ENCODE measurements around the gene A2ML1.
"Not testable (repeated sequence)": the region's sequence is repeated elsewhere in the genome, so short reads cannot be mapped to it uniquely, and the experiment has no call there.

The A2ML1 gene

DNA sequence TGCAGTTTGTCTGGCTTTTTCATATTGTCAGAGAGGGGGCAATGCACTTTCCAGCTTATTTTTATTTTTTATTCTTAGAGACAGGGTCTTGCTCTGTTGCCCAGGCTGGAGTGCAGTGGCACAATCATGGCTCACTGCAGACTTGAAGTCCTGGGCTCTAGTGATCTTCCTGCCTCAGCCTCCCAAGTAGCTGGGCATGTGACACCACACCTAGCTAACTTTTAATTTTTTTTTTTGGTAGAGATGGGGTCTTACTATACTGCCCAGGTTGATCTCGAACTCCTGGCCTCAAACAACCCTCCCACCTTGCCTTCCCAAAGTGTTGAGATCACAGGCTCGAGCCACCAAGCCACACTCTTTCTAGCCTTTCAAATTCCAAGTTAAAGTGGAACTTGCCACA, 3.9 kb upstream of the A2ML1 start:
- DNase-seq, result no peak

DNA sequence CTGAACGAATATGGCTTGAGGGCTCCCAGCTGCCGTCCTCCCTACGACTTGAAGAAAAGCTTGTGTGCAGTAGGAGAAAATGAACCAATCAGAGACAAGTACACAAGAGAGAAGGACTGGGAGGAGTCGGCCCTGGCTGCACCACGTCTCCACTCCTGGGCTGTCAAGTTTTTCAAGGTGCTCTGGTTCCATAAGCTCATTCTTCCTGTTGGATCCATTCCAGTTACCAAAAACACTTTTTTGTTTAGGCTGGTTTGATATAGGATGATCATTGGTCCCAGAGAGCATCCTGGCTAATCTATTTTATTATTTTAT, 2.8 kb upstream of the A2ML1 start:
- DNase-seq, result no peak

DNA sequence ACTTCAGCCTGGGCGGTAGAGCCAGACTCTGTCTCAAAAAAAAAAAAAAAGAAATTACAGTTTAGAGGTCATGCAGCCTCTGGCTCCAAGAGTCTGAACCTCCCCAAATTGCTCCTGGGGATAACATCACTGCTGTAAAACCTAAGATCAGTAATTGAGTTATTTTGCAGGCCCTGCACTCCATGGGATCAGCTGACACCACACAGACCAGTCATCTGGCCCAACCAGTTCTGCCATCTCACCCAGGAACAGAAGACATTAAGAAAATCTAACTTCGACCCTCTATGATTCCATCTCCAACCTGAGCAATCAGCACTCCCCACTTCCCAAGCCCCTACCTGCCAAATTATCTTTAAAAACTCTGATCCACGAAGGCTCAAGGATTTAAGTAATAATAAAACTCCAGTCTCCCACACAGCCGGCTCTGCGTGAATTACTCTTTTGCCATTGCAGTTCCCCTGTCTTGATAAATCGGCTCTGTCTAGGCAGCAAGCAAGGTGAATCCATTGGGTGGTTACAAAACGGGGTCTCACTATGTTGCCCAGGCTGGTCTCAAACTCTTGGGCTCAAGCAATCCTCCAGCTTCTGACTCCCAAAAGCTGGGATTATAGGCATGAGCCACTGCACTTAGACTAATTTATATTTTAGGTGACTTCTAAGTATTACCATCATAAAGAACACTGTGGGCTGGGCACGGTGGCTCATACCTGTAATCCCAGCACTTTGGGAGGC, 1.6 kb upstream of the A2ML1 start:
- DNase-seq, result not testable (repeated sequence)

DNA sequence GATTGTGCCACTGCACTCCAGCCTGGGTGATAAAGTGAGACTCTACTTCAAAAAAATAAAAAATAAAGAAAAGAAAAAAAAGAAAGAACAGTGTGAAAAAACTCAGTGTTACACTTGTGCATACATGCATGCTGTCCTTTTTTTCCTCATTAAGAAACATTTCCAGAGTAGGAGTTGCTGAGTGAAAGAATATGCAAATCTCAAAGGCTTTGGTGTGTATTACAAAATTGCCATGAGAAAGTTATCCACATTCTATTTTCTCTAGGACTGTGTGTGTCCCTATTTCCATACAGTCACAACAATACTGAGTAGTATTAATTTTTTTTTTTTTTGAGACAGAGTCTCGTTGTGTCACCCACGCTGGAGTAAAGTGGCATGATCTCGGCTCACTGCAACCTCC, 830 bp upstream of the A2ML1 start:
- no peak for DNase-seq

DNA sequence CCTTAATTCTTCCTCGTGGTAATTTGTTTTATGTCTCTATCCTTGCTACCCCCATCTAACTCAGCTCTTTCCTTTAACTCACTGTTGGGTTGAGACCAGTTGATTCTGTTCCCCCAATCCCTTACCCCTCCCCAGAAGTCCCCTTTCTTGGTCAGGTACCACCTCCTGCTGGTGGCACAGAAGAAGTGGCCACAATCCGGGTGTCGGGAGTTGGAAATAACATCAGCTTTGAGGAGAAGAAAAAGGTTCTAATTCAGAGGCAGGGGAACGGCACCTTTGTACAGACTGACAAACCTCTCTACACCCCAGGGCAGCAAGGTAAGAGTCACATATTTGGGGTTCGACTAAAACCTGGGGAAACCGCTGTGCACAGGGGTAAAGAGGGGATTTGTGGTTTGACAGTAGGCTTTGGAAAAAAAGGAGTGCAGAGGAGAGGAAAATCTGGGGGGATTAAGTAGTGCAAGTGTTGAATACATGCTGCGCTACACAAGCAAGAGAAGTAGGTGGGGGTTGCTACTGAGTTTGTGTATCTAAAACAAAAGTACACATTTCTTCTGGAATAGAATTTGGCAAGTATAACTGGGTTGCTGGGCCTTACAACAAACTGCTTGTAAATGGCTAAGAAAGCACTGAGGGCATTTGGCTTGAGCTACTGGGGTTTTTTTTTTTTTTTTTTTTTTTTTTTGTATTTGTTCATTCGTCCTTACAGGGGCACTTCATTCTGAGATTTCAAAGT, 1.3 kb downstream of the A2ML1 start:
- DNase-seq, result no peak

DNA sequence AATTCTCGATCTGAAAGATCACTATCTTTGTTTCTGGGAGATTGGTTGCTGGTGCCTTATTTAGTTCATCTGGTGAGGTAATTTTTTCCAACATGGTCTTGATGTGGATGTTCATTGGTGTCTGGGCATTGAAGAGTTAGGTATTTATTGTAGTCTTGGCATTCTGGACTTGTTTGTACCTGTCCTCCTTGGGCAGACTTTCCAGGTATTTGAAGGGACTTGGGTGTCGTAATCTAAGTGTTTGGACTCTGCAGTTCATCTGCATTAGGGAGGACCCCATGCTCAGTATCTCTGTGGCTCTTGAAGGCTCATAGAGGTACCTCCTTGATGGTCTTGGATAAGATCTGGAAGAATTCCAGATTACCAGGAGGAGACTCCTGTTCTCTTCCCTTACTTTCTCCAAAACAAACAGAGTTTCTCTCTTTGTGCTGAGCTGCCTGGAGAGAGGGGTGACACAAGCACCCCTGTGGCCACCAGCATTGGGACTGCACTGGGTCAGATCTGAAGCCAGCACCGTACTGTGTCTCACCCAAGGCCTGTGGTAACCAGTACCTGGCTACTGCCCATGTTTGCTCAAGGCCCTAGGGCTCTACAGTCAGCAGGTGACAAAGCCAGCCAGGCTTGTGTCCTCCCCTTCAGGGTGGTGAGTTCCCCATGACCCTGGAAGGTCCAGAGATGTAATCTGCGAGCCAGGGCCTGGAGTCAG, 5.3 kb downstream of the A2ML1 start:
- no peak for DNase-seq

DNA sequence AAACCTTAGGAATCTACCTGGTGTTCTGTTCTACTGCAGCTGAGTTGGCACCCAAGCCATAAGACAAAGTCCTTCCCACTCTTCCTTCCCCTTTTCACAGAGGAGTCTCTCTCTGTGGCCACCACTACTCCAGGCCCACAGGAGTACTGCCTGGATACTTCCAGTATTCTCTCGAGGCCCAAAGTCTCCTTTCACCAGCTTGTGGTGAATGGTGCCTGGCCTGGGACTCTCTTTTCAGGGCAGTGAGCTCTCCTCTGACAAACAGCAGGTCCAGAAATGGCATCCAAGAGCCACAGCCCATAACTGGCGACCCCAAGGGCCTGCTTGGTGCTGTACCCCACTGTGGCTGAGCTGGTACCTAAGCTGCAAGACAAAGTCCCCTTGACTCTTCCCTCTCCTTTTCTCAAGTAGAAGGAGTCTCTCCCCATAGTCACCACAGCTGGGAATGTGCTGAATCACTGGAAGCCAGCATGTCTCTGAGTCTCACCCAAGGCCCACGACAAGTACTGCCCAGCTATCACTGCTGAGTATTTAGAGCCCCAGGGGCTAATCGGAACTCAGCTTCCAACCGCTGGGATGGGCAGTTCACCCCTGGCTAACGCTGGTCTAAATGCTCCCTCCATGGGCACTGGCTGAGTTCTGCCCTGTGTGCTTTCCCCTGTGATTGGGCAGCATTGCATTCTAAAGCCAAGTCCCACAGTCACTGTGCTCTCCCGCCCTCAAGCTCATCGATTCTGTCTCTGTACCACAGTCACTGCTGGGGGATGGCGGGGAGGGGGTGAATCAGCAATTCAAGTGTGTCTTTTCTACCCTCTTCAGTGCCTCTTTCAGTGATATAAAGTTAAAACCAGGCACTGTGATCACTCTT, 6.1 kb downstream of the A2ML1 start:
- DNase-seq, result no peak

DNA sequence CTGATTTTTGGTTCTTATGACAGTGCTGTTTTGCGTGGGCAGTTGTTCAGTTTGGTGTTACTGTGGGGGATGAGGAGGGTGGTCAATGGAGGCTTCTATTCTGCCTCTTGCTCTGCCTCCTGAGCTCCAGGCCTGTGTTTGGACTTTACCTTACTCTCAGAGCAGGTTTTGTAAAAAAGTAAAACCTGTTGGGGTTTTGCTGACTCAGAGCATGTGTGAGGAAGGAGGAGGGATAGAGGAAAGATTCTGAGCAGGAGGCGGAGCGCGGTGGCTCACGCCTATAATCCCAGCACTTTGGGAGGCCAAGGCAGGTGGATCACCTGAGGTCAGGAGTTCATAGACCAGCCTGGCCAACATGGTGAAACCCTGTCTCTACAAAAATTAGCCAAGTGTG, 6.7 kb downstream of the A2ML1 start:
- no peak for DNase-seq

DNA sequence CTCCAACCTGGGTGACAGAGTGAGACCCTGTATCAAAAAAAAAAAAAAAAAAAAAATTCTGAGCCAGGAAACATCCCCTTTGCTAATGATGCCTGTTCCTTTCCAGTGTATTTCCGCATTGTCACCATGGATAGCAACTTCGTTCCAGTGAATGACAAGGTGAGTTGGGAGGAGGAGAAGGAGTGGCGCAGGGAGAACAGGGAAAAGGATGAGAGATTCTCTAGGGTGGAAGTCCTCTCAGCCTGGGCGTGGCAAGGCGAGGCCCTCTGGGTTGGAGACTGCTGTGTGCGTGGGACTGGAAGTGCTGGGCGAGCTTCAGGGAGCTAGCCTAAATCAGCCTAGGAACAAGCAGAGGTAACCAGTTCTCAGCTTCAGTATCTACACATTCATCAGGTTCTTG, 7.2 kb downstream of the A2ML1 start:
- no peak for DNase-seq

DNA sequence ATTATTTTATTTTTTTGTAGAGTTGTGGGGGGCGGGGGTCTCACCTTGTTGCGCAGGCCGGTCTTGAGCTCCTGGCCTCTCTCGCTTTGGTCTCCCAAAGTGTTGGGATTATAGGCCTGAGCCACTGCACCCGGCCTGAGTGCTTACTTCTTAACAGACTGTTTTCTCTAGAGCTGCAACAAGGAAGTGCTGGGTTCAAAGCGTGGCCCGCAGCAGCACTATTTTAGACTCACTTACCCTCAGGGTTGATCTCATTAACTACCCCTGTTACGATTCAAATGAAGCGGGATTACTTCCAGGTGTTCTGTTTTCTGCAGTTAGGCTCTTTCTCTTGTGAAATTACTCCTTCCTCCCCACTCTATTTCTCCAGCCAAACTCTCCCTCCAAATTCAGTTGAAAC, 8.7 kb downstream of the A2ML1 start:
- no peak for DNase-seq

DNA sequence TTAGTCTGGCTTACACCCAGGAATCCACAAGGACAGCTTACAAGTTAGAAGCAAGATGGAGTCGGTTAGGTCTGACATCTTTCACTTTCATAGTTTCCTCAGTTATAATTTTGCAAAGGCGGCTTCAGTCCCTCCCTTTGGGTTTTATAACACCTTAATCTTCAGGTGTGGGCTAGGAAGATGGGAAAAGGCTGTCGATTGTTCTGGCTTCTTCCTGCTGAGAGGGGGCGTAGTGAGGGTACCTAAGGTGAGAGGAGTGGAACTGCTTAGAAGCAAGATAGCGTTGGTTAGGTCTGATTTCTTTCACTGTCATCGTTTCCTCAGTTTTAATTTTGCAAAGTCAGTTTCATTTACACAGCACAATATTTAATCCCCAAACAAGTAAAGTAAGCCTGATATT, 10.1 kb downstream of the A2ML1 start:
- DNase-seq, result no peak

DNA sequence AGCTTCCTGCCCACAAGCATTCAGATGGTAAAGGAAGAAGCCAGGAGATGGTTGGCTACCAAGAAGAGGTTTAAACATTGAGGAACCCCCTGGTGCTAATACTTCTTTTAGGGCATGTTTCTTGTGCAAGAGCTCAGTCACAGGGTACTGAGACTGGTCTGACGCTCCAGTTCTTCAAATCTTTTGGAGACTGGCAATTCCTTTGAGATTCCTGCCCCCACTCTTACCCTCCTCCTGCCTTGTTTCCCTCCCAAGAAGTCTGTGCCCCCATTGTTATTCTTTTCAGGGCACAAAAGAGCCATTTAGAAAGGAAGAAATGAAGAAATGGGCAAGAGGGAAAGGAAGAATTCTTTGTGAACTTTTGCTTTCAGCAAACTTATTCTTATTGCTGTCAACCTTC, 11.8 kb downstream of the A2ML1 start:
- DNase-seq, result no peak

DNA sequence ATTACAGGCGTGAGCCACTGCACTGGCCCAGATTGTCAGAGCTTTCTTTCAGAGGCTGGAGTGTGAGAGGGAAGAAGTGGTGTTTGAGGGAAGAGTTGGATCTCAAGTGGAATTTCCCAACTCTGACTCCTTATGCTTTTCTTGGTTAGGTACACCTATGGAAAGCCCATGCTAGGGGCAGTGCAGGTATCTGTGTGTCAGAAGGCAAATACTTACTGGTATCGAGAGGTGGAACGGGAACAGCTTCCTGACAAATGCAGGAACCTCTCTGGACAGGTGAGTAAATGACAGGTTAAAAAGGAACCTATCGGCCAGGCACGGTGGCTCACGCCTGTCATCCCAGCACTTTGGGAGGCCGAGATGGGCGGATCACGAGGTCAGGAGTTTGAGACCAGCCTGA, 14.9 kb downstream of the A2ML1 start:
- DNase-seq, result no peak

DNA sequence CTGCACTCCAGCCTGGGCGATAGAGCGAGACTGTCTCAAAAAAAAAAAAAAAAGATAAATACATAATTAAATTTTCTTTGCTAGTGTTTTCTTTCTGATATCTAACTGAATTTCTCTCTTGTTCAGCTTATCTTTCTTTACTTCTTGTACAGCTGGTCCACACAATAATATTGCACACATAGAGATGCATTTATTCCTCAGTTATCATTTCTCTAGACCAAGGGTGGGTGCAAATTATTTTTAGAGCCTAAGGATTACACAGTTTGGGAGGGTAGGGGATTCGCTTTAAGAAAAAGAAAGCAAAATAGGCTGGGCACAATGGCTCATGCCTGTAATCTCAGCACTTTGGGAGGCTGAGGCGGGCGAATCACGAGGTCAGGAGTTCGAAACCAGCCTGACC, 17.9 kb downstream of the A2ML1 start:
- DNase-seq, result no peak

DNA sequence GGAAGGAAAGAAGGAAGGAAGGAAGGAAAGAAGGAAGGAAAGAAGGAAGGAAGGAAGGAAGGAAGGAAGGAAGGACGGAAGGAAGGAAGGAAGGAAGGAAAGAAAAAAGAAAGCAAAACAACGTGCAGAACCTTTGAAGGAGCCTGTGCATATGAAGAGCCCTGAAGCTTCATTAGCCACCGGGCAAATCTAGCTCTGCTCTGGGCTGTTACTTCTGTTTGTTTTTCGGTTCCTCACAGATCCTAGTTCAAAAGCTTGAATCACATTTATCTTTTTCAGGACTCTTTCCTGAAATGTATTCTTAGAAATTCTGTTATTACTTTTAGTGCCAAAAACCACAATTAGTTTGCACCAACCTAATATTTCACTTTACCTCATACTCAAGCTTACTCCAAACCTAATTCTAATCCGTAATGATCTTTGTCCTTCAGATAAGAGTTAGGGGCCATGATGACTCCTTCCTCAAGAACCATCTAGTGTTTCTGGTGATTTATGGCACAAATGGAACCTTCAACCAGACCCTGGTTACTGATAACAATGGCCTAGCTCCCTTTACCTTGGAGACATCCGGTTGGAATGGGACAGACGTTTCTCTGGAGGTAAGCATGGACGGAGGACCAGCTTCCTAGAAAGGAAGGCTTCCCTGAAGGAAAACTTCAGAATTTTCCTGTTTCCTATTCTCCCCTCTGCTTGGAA, 18.7 kb downstream of the A2ML1 start:
- DNase-seq, result no peak

DNA sequence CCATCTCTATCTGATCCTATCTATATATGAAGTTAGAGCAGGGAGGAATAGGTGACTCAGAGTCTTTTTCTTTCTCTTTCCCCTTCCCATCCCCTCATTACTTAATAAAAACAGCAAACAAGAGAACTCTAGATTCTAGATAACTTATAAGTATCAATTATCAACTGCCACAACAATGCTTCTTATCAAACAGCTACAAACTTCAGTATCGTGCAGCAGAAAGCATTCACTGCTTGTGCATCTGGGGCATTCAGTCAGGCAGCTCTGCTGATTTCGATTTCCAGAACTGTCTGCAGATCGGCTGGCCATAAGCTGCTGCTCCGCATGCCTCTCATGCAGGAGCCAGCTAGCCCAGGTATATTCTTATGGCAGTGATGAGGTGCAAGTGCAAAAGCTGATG, 19.4 kb downstream of the A2ML1 start:
- DNase-seq, result no peak

DNA sequence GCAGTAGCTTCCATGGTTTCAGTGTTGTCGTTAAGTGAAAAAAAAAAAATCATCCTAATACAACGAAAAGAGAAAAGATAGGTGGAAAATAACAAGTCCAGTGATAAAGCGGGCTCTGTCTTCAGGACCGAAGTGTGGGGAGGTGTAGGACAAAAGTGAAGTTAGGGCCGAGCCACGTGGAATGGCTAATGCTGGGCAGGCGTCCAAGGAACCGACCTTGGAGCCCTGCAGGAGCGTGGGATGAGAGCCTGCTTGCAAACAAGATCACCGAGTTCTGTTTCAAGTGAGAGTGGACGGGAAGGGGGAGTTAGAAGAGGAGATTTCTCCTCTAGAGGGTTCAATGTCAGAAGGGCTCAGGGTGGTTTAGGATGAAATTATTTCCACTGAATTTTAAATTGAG, 22.2 kb downstream of the A2ML1 start:
- DNase-seq, result no peak

DNA sequence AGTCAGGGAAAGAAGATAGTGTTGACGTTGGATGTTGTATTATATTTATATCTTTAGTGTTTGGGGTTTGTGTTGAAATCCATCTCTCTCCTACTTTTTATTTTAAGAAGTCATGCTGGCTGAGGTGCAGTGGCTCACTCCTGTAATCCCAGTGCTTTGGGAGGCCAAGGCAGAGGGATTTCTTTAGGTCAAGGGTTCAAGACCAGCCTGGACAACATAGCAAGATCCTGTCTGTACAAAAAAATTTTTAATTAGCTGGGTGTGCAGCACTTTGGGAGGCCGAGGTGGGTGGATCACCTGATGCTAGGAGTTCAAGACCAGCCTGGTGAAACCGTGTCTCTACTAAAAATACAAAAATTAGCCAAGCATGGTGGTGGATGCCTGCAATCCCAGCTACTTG, 23.9 kb downstream of the A2ML1 start:
- no peak for DNase-seq

DNA sequence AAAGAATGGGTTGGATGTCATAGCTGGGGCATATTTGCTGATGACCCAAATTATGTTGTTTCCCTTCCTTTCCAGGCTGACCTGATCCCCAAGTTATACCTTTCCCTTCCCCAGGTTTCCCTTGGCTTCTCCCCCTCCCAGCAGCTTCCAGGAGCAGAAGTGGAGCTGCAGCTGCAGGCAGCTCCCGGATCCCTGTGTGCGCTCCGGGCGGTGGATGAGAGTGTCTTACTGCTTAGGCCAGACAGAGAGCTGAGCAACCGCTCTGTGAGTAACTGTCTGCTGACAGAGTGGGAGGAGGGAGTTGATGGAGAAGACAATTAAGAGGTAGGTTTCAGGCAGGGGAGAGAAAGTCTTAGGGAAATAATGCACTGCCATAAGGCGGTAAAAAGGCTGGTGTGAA, 25.0 kb downstream of the A2ML1 start:
- no peak for DNase-seq

DNA sequence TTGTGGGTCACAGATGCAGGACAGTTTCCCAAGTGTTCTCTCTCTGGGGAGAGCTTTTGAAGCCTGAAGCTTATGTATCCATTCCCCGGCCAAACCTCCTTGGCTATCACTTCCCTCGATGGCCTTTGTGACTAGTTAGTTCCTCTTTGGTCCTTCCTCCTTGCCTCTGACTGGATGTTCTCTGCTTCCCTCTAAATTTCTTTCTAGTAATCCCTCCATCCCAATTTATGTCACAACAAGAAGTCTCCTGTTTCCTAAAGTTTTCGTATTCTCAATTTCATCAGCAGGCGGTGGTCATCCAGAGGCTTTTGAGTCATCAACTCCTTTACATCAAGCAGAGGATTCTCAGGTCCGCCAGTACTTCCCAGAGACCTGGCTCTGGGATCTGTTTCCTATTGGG, 27.5 kb downstream of the A2ML1 start:
- DNase-seq, result no peak

DNA sequence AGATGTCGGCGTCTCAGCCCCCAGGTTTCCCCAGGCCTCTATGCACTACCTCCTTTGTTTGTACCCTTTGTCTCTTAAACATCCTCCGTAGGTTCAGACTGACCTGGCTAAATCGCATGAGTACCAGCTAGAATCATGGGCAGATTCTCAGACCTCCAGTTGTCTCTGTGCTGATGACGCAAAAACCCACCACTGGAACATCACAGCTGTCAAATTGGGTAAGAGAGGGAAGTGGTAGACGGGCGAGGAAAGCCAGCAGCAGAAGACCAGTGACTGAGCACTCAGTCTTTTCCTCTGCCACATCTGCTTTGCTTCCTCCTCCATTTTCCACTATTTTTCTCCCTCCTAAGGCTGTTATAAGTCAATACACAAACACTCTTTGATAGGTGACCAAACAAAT, 29.7 kb downstream of the A2ML1 start:
- DNase-seq, result no peak

DNA sequence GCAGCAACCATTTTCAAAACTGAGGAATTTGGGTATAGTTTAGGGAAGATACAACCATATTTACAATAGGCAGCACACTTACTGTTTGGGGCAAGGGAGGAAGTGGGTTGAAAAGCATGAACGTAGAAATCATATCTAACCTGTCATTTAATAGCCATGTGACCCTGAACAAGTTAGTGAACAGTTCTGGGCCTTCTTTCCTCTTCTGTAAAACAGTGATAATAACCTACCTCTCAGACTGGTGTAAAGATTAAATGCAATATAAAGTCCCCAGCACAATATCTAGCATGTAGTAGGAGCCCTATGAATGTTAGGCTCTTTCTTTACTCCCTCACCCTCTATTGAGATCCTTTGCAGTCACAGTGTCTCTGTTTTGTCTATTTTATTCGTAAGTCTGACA, 33.5 kb downstream of the A2ML1 start:
- DNase-seq, result no peak

DNA sequence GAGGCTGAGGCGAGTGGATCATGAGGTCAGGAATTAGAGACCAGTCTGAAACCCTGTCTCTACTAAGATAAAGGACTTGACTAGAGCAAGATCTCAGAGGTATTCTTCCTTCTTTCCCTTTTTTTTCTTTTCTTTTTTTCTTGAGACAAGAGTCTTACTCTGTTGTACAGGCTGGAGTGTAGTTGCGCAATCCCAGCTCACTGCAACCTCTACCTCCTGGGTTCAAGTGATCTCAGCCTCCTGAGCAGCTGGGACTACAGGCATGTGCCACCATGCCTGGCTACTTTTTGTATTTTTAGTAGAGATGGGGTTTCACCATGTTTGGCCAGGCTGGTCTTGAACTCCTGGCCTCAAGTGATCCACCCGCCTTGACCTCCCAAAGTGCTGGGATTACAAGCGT, 37.0 kb downstream of the A2ML1 start:
- not testable (repeated sequence) for DNase-seq

Measured in CD4-positive, alpha-beta T cell treated with Interleukin-12 subunit alpha and Interleukin-12 subunit beta, for 1 hour (primary cell).